CD4-positive, alpha-beta T cell treated with Interleukin-4 for 1 hour (primary cell): ENCODE data around the gene ERMARD.

Experiments
- DNase-seq, 2 donors: peaks; one replicate each; pipeline ENCODE4 v3.0.0-alpha.2; 2020 to 2022

The ERMARD gene

GRCh38 chr6:169803271-169803811 is 51.9 kb downstream of the ERMARD start:
- DNase-seq: peak in 1 of 2 donors; percentile 24

GRCh38 chr6:169803816-169804340 is 52.5 kb downstream of the ERMARD start:
- no peak for DNase-seq

- DNase-seq: no peak
These were observed 53.0 kb downstream of the ERMARD start for GRCh38 chr6:169804427-169804826.

- DNase-seq: peak in 1 of 2 donors; percentile 19
These were observed 53.9 kb downstream of the ERMARD start for GRCh38 chr6:169805242-169805838.

GRCh38 chr6:169806701-169807100 is 55.3 kb downstream of the ERMARD start:
- DNase-seq: peak in 1 of 2 donors; percentile 10

- peak in 1 of 2 donors; percentile 16 for DNase-seq
These were observed 55.8 kb downstream of the ERMARD start for GRCh38 chr6:169807229-169807628.

- DNase-seq: no peak
These were observed 56.5 kb downstream of the ERMARD start for GRCh38 chr6:169807699-169808607.

GRCh38 chr6:169808608-169808967 is 57.2 kb downstream of the ERMARD start:
- no peak for DNase-seq

GRCh38 chr6:169809386-169809785 is 58.0 kb downstream of the ERMARD start:
- DNase-seq: no peak

- no peak for DNase-seq
These were observed 58.9 kb downstream of the ERMARD start for GRCh38 chr6:169810066-169810989.

- DNase-seq: no peak
These were observed 59.6 kb downstream of the ERMARD start for GRCh38 chr6:169811072-169811471.

- no peak for DNase-seq
These were observed 60.3 kb downstream of the ERMARD start for GRCh38 chr6:169811521-169812256.

- no peak for DNase-seq
These were observed 60.8 kb downstream of the ERMARD start for GRCh38 chr6:169812257-169812644.

- DNase-seq: no peak
These were observed 62.5 kb downstream of the ERMARD start for GRCh38 chr6:169813969-169814368.

GRCh38 chr6:169816054-169816453 is 64.6 kb downstream of the ERMARD start:
- DNase-seq: no peak

GRCh38 chr6:169816975-169817374 is 65.6 kb downstream of the ERMARD start:
- no peak for DNase-seq

GRCh38 chr6:169820358-169820757 is 68.9 kb downstream of the ERMARD start:
- DNase-seq: no peak

- DNase-seq: no peak
These were observed 72.6 kb downstream of the ERMARD start for GRCh38 chr6:169824021-169824420.

- DNase-seq: no peak
These were observed 73.6 kb downstream of the ERMARD start for GRCh38 chr6:169824848-169825557.

GRCh38 chr6:169825558-169826225 is 74.3 kb downstream of the ERMARD start:
- no peak for DNase-seq

- no peak for DNase-seq
These were observed 75.3 kb downstream of the ERMARD start for GRCh38 chr6:169826697-169827096.
